Measurements from ENCODE around the gene DIP2A. TPM values are rescaled to one million over a fixed set of nuclear protein-coding genes. Genes with fewer than 3 reads are reported as not detected.

DIP2A gene
- total RNA-seq, 1 donor: 26.5 TPM

DNA sequence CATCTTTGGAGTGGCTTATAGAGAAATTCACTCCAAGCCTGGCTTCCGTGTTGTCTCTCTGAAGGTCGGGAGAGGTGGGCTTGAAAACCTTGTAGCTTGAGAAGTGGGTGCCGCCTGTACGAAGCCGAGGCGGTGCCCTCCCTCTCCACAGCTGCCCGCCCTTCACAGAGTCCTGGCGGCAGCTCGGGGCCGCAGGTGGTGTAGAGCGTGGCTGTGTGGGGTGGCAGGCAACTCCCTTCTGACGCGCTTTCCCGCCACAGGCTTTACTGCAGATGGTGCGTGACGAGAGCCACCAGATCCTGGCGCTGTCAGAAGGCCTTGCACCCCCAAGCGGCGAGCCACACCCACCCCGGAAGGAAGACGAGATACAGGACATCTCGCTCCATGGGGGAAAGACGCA, 33.1 kb upstream of the DIP2A start:
- no peak for DNase-seq (ENCODE audit: low read depth)
- no peak overlapping the region for H3K4me3 ChIP-seq (ENCODE audit: low read depth, low read length)
- TF ChIP-seq, protein P1, sequence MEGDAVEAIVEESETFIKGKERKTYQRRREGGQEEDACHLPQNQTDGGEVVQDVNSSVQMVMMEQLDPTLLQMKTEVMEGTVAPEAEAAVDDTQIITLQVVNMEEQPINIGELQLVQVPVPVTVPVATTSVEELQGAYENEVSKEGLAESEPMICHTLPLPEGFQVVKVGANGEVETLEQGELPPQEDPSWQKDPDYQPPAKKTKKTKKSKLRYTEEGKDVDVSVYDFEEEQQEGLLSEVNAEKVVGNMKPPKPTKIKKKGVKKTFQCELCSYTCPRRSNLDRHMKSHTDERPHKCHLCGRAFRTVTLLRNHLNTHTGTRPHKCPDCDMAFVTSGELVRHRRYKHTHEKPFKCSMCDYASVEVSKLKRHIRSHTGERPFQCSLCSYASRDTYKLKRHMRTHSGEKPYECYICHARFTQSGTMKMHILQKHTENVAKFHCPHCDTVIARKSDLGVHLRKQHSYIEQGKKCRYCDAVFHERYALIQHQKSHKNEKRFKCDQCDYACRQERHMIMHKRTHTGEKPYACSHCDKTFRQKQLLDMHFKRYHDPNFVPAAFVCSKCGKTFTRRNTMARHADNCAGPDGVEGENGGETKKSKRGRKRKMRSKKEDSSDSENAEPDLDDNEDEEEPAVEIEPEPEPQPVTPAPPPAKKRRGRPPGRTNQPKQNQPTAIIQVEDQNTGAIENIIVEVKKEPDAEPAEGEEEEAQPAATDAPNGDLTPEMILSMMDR (IDR thresholded peaks at IDR 0.05; ENCODE audit: insufficient read depth, low read length): no peak

DNA sequence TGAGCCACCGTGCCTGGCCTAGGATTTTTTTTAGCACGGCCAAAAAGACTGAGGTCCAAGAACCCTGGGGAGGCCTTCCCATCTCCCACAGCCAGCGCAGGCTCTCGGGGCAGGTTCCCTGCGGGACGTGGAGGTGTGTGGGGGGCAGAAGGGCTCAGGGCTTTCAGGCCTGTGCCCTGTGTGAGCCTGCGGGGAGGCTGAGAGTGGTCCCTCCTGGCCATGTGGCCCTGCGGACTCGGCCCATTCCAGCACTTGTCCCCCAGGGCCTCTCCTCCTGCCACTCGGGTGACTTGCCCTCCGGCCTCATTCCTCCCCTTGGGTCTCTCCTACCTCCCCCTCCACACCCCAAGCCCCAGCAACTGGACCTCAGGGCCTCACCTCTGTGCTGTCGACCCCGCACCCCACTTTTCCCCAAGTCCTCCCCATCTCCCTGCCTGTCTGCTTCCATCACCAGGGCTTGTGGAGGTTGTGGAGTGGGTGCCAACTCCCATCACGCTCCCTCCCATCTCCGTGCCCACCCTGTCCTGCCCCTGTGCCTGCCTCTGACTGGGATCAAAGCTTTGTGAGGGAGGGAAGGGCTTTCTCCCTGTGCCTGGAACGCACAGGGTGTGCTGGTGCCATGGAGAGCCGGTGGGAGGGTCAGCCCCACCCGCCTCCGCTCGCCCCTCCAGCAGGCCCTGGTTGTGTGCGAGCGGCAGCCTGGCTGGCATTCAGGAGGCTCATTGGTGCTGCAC, 32.2 kb upstream of the DIP2A start:
- no peak for DNase-seq (ENCODE audit: low read depth)
- TF ChIP-seq, protein P1 (IDR thresholded peaks at IDR 0.05; ENCODE audit: insufficient read depth, low read length): no peak
- no peak overlapping the region for H3K4me3 ChIP-seq (ENCODE audit: low read depth, low read length)

DNA sequence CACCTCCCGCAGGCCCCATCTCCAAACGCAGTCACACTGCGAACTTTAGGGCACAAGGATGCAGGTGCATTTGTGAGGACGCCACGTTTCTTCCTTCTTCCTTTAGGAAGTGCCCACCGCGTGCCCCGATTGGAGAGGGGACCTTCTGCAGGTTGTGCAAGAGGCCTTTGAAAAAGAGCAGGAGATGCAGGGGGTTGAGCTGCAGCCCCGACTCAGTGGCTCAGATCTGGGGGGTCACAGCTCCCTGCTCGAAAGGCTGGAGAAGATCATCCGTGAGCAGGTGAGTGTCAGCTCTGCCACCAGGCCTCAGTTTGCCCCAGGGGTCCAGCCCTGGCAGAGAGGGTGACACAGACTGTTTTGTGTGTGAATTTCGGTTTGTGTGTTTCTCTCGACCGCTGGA, 31.2 kb upstream of the DIP2A start:
- DNase-seq (ENCODE audit: low read depth): no peak
- H3K4me3 ChIP-seq (ENCODE audit: low read depth, low read length): no peak overlapping the region
- TF ChIP-seq, protein P1 (IDR thresholded peaks at IDR 0.05; ENCODE audit: insufficient read depth, low read length): no peak

DNA sequence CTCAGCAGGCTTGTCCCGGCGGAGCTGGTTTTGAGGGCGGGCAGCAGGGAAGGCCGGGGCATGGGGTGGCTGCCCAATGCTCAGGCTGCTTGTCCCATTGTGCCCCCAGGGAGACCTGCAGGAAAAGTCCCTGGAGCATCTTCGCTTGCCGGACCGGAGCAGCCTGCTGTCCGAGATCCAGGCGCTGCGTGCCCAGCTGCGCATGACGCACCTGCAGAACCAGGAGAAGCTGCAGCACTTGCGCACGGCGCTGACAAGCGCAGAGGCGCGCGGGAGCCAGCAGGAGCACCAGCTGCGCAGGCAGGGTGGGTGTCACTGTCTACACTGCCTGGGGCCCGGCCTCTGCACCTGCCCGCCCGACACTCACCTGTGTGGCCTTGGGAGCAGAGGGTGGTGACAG, 30.4 kb upstream of the DIP2A start:
- DNase-seq (ENCODE audit: low read depth): no peak

DNA sequence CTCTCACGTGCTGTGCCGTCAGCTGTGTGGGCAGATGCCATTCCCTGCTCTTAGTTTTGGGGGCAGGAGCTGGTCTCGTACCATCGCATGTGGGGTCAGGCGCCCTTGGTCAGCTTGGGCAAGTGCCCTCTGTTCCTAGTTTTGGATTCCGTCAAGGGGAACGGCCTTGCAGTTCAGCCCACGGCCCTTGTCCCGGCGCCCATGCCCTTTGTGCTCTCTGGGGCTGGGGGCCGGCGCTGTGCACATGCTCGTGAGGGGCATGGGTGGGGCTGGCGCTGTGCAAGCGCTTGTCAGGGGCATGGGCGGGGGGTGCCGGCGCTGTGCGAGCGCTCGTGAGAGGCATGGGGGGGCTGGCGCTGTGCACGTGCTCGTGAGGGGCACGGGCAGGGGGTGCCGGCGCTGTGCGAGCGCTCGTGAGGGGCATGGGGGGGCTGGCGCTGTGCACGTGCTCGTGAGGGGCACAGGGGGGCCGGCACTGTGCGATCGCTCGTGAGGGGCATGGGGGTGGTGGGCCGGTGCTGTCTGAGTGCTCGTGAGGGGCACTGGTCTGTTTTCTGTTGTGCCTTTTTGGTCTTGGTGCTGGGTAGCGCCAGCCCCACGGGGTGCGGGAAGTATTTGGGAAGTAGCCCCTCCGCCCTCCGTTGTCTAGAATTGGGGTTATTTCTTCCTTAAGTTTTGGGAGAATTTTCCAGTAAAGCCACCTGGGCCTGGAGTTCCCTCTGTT, 29.5 kb upstream of the DIP2A start:
- H3K4me3 ChIP-seq (ENCODE audit: low read depth, low read length): no peak overlapping the region
- no peak for DNase-seq (ENCODE audit: low read depth)
- TF ChIP-seq, protein P1 (IDR thresholded peaks at IDR 0.05; ENCODE audit: insufficient read depth, low read length): no peak

More for the DNA sequence above, 30.4 kb upstream of the DIP2A start:
- TF ChIP-seq, protein P1 (IDR thresholded peaks at IDR 0.05; ENCODE audit: insufficient read depth, low read length): no peak
- no peak overlapping the region for H3K4me3 ChIP-seq (ENCODE audit: low read depth, low read length)

DNA sequence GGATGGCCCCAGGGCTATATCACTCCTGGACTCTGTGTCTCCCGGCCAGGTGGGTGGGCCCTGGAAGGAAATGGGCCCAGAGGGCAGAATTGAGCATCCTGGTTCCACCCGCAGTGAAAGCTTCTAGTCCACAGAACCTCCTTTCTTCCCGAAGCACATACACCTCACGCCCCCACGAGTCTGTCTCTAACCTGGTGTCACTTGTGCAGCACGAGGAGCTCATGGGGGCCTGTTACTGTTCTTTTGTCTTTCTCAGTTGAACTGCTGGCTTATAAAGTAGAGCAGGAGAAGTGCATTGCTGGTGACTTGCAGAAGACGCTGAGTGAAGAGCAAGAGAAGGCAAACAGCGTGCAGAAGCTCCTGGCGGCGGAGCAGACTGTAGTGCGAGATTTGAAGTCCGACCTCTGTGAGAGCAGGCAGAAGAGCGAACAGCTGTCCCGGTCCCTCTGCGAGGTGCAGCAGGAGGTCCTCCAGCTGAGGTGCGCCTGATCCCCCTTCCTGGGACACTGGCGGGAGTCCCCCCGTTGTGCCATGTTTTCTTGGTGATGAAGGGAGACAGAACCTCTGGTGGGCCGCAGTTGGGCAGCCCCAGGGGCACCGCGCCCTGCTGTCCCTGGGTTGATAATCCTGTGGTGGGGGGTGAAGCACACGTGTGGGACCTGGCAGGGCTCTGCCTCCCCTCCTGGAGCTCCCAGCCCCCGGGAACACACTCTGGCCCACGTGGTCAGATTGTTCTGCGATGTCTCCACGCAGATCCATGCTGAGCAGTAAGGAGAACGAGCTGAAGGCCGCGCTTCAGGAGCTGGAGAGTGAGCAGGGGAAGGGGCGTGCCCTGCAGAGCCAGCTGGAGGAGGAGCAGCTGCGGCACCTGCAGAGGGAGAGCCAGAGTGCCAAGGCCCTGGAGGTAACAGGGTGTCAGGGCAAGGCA, 28.7 kb upstream of the DIP2A start:
- TF ChIP-seq, protein P1 (IDR thresholded peaks at IDR 0.05; ENCODE audit: insufficient read depth, low read length): no peak
- no peak for DNase-seq (ENCODE audit: low read depth)
- no peak overlapping the region for H3K4me3 ChIP-seq (ENCODE audit: low read depth, low read length)

Measured in fibroblast of the aortic adventitia (primary cell).